Neutrophil (primary cell): ENCODE measurements around the gene FMO1.
"Not testable (repeated sequence)": the region's sequence is repeated elsewhere in the genome, so short reads cannot be mapped to it uniquely, and the experiment has no call there.

Experiments
- H3K27ac ChIP-seq: fragments of 200-600 bp; sonication (generic); 2 replicates; pipeline ENCODE4 v1.5.1; 2016; ENCODE audit warnings: mild to moderate bottlenecking, moderate library complexity
- H3K27me3 ChIP-seq: fragments of 200-600 bp; sonication (generic); 2 replicates; pipeline ENCODE4 v1.6.0; 2016; ENCODE audit warnings: mild to moderate bottlenecking
- H3K36me3 ChIP-seq: fragments of 200-600 bp; sonication (generic); 2 replicates; pipeline ENCODE4 v1.5.1; 2017
- H3K4me1 ChIP-seq, 2 experiments: fragments of 200-600 bp in 1 of 2; sonication (generic) in 1 of 2; 1 replicate in 1 of 2; 2 replicates in 1 of 2; pipeline versions ENCODE4 v1.5.1 to v1.6.1; 2013 to 2016; ENCODE audit warnings: low read depth in 1 of 2, low read length in 1 of 2, mild to moderate bottlenecking in 1 of 2, moderate library complexity in 1 of 2; ENCODE audit not compliant: control insufficient read depth in 1 of 2, insufficient read depth in 1 of 2
- H3K4me3 ChIP-seq, 2 experiments: fragments of 200-600 bp in 1 of 2; sonication (generic) in 1 of 2; 1 replicate in 1 of 2; 2 replicates in 1 of 2; pipeline ENCODE4 v1.5.1; 2013 to 2016; ENCODE audit warnings: low read depth in 1 of 2, low read length in 1 of 2, mild to moderate bottlenecking in 1 of 2, moderate library complexity in 1 of 2
- H3K9me3 ChIP-seq: fragments of 200-600 bp; sonication (generic); 2 replicates; pipeline ENCODE4 v1.5.1; 2016
- TF ChIP-seq, protein P1 (sequence below): fragments of 200-600 bp; sonication (generic); IDR thresholded peaks from 2 replicates; pipeline ENCODE4 v1.5.1; 2016; ENCODE audit warnings: antibody characterized with exemption

Gene FMO1

DNA sequence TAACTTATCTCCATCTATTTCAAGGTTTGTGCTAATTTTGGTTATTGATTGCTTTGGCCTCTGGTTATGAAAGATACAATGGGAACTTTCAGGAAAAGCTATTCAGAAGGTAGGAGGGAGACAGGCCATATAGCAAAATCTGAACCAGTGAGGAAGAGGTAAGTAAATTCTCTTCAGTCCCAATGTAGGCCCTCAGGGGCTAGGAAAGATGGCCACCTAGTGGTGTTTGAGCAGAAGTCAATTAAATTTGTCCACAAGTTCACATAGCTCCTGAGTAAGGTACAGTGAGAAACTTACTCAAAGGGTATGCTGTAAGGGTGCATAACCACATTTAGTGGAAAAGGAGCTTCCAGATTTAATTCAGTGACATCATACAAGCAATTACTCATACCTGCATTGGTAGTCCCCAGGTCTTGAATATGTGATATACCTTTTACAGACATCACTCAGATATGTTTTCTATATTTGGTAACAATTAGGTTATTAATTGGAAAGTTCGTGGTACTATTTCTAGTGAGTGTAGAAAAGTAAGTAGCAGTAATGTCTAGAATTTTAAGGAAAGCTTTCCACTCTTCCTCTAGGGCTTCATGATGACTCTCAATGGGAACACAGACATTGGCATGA, 21.4 kb upstream of the FMO1 start:
- H3K4me3 ChIP-seq = no peak overlapping the region
- H3K27me3 ChIP-seq = no peaks in the 10 kb centered on the region
- no peaks in the 10 kb centered on the region for H3K4me1 ChIP-seq
- no peaks in the 10 kb centered on the region for H3K9me3 ChIP-seq
- H3K36me3 ChIP-seq = no peaks in the 10 kb centered on the region
- TF ChIP-seq, protein P1, sequence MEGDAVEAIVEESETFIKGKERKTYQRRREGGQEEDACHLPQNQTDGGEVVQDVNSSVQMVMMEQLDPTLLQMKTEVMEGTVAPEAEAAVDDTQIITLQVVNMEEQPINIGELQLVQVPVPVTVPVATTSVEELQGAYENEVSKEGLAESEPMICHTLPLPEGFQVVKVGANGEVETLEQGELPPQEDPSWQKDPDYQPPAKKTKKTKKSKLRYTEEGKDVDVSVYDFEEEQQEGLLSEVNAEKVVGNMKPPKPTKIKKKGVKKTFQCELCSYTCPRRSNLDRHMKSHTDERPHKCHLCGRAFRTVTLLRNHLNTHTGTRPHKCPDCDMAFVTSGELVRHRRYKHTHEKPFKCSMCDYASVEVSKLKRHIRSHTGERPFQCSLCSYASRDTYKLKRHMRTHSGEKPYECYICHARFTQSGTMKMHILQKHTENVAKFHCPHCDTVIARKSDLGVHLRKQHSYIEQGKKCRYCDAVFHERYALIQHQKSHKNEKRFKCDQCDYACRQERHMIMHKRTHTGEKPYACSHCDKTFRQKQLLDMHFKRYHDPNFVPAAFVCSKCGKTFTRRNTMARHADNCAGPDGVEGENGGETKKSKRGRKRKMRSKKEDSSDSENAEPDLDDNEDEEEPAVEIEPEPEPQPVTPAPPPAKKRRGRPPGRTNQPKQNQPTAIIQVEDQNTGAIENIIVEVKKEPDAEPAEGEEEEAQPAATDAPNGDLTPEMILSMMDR = no peak
- H3K27ac ChIP-seq = no peak overlapping the region

- H3K4me3 ChIP-seq = no peak overlapping the region
- no peaks in the 10 kb centered on the region for H3K27me3 ChIP-seq
- H3K27ac ChIP-seq = no peak overlapping the region
- H3K4me1 ChIP-seq = no peaks in the 10 kb centered on the region
- peaks cover 4% of the 10 kb centered on the region for H3K9me3 ChIP-seq
- TF ChIP-seq, protein P1 = no peak
- no peaks in the 10 kb centered on the region for H3K36me3 ChIP-seq
Measured at GRCh38 chr1:171231326-171231725, 17.0 kb upstream of the FMO1 start.

DNA sequence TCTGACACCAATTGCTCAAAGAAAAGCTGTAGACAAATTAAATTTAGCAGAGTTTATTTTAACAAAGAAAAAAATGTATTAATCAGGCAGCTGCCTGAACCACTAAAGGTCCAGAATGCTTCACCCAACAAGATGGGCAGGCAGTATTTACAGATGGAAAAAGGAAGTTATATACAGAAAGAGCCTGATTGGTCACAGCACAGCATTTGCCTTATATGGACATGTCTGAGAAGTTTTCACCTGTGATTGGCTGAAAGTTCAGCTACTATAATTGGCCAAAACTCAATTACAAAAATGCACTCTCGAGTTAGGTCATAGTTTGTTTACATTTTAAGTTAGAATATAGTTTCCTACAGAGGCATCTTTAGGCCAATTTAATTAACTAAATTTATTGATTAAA, 15.1 kb upstream of the FMO1 start:
- Histone ChIP-seq H3K4me3 (no peak overlapping the region), H3K27ac (no peak overlapping the region), H3K9me3 (peaks cover 4% of the 10 kb centered on the region), H3K4me1 (no peaks in the 10 kb centered on the region), H3K36me3 (no peaks in the 10 kb centered on the region), H3K27me3 (no peaks in the 10 kb centered on the region)
- TF ChIP-seq, protein P1 = no peak

- H3K27ac ChIP-seq, H3K27me3 ChIP-seq, H3K36me3 ChIP-seq, H3K9me3 ChIP-seq, H3K4me3 ChIP-seq, H3K4me1 ChIP-seq: not testable (repeated sequence)
Measured at GRCh38 chr1:171236231-171236630, 12.1 kb upstream of the FMO1 start.

- TF ChIP-seq, protein P1 = no peak
- Histone ChIP-seq H3K4me1 (no peaks in the 10 kb centered on the region), H3K9me3 (no peaks in the 10 kb centered on the region), H3K4me3 (no peak overlapping the region), H3K36me3 (no peaks in the 10 kb centered on the region), H3K27ac (no peak overlapping the region), H3K27me3 (peaks cover 14% of the 10 kb centered on the region)
Measured at GRCh38 chr1:171243878-171244277, 4.4 kb upstream of the FMO1 start.

GRCh38 chr1:171245458-171246064, 2.7 kb upstream of the FMO1 start:
- TF ChIP-seq, protein P1 = no peak
- H3K27me3 ChIP-seq = peaks cover 30% of the 10 kb centered on the region
- H3K9me3 ChIP-seq = no peaks in the 10 kb centered on the region
- no peaks in the 10 kb centered on the region for H3K4me1 ChIP-seq
- H3K36me3 ChIP-seq = no peaks in the 10 kb centered on the region
- no peak overlapping the region for H3K4me3 ChIP-seq
- H3K27ac ChIP-seq = no peak overlapping the region
